ENCODE data around the gene IFI27L1.

Gene IFI27L1

DNA sequence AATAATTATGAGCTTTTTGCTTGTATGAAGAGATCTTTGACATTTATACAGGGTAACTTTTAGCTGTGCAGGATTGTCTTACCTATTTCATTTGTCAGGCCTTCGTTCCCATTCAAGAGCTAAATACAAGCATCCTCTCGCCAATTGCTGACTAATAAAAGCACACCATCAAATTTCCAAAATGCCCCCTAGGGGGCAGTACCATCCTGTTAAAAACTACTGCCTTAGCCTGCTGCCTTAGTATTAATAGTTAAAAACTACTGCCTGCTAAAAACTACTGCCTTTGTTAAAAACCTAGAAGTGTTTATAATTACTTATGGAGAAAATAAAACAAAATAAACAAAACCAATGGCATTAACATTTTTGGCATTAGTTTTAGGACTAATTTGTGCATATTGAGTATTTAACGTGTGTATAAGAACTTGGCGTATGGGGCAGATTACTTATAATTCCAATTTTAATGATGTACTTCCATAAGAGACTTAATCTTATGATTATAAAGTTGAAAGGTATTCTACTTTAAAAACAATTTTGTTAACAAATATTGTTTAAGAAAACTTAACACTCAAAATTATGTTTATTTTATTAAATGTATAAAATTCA lies 51.3 kb downstream of the IFI27L1 start:
- peak; percentile 31 for DNase-seq (ENCODE audit: low read depth, low spot score)

DNA sequence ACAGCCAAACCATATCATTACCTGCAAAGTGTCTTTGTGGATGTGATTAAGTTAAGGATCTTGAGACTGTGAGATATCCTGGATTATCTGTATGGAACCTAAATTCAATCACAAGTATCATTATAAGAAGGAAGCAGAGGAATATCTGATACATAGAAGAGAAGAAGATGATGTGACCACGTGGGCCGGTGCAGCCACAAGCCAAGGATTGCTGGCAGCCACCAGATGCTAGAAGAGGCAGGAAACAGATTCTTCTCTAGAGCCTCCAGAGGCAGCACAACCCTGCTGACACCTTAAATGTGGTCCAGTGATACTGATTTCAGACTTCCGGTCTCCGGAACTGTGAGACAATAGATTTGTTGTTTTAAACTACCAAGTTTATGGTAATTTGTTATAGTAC lies 54.4 kb downstream of the IFI27L1 start:
- no peak for DNase-seq (ENCODE audit: low read depth, low spot score)

DNA sequence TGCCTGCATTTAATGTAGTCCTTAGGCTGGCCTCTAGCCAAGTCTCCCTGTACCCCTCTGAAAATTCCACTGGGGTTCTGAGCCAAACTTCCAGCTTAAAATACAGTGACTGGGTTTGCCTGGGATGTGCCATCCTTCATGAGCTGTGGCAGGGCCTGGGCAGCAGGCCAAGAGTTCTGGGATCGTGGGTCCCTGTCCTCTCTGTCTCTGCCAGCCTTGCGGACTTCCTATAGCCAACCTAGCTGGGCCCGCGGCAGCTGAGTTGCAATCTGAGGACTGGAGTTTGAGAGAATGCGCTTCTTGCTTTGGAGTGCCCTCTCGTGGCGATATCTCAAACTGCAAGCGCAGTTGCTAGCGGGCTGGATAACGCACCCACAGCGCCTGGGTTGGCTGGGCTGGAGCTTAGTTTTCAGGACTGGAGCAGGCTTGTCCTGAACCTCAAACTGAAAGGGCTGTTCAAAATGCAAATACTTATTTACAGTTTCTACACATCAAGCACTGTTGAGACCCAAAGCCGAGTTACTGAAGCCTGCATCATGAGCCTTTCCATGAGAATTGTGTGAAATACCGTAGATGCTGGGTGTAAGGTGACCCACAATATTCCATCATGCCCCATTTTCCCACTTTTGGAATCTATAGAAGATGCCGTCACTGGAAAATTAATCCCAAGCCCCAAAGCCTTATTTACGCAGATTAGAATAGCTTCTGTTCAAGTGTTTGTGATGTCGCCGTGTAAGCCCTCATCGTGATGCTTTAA lies 55.6 kb downstream of the IFI27L1 start:
- DNase-seq (ENCODE audit: low read depth, low spot score) = peak; percentile 70

DNA sequence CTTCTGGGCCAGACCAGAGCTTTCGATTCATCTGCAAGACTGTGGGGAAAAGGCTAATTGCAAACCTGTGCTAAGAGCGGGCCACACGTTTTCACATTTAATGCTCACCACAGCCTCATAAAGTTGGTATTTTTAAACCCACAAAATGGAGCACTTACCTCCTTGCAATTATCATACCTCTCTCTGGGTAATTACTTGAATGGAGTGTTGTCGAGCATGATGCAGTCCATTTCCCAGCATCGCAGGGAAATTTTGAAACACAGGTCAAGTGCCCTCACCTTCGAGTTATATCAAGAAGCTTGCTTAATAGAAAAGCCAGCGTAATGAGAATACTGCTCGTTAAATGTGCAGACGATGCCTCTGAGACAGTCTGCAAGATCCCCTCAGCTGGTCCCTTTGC lies 57.1 kb downstream of the IFI27L1 start:
- no peak for DNase-seq (ENCODE audit: low read depth, low spot score)

DNA sequence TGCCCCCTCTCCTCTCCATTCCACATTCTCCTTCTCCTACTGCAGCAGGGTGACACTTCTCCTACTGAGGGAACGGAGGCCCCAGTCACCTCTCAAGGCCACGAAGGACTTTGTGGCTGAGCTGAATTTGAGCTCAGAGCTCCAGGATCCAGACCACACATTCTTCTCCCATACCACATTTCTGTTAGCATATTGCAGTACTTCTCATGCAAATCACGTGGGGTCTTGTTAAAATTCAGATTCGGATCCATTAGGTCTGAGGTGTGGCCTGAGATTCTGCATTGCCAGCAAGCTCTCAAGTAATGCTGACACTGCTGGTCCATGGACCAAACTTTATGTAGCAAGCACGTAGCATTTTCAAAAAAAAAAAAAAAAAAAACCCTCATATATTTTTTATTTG lies 57.9 kb downstream of the IFI27L1 start:
- DNase-seq (ENCODE audit: low read depth, low spot score) = no peak

DNA sequence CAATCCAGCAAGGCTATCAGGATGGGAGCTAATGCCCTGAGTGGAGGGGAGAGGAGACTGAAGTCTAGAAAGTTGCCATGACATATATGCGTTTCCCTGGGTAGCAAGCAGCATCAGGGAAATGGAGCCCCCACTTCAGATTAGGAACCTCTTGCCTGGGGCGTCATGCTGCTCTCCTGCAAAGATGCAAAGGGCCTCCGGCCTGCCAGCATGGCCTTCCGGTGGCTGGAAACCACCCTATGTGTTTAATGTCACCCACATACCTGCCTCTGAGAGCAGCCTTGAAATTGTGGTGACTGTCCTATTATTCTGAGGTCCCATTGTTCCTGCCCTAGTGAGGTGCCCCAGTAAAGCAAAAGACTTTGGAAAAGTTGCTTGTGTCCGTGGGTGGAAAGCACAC lies 58.3 kb downstream of the IFI27L1 start:
- DNase-seq (ENCODE audit: low read depth, low spot score) = no peak

DNA sequence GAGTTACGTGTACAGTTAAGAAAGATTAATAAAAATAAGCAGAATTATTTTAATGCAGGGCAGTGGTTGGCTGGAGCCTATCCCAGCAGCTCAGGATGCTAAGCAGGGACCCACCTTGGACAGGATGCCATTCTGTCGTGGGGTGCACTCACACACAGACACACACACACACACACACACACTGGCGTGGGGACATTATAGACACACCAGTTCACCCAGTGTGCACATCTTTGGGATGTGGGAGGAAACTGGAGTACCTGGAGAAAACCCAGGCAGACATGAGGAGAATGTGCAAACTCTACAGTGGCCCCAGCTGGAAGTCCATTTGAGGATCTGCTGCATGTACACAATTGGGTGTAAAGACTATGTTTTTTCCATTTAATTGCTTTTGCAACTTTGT lies 61.1 kb downstream of the IFI27L1 start:
- DNase-seq (ENCODE audit: low read depth, low spot score) = no peak

DNA sequence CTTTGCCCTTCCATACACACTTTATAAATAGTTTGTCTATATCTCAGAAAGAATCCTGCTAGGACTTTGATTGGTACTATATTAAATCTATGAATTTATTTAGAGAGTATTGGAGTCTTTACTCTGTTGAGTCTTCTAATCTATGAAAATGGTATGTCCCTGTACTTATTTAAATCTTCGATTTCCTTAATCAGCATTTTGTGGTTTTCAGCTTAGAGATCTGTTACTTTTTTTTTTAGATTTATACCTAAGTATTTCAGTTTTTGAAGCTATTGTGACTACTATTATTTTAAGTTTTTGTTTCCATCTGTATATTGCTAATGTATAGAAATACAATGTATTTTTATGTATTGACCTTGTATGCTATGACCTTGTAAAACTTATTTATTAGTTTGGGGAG lies 61.7 kb downstream of the IFI27L1 start:
- no peak for DNase-seq (ENCODE audit: low read depth, low spot score)

DNA sequence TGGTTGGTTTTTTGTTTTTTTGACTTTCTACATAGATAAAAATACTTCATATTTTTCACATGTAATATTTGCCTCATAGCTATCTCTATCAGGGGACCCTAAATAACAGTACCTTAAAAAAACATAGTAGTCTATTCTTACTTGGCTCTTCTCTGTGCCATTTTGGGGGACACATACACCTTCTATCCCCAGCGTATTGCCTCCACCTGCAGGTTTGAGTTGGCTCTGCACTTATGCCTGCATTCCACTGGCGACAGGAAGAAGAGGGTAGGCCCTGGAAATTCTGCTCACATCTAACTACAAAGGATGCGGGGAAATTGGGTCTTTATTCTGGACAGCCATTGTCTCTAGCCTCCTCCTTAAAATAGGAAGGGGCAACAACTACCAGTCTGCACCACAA lies 62.1 kb downstream of the IFI27L1 start:
- no peak for DNase-seq (ENCODE audit: low read depth, low spot score)

DNA sequence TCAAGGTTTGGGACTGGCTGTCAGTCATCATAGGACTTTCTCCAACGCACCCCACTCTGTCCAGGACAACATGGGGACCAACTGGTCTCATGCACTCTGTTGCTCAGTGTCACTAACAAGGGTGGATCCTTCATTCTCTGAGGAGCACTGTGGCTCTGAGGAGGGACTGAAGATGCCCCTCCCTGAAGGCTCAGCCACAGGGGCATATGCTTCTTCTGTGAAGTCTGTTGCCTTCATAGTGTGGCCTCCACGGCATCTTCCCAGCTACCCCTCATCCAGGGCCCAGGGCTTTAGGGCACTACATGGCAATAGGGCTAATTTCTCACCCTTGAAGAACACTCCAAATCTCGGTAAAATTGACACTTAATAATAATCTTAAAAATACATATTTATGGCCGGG lies 62.6 kb downstream of the IFI27L1 start:
- DNase-seq (ENCODE audit: low read depth, low spot score) = no peak

DNA sequence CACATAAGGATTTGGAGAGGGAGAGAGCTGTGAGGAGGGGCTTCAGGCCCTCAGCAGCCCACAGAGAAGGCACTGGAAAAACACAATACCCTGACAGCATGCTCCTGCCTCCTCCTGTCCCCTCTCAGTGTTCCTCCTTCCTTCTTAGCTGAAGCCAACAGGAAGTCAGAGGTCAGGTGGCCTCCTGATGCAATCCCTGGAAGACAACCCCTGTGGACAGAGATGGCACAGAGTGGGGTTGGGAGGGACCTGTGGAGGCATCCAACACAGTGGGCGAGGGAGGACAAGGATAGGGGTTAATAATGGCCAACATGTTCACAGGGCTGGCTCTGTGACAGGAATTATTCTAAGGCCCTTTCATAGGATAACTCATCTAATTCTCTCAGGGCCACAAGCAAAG lies 63.7 kb downstream of the IFI27L1 start:
- DNase-seq (ENCODE audit: low read depth, low spot score) = no peak

DNA sequence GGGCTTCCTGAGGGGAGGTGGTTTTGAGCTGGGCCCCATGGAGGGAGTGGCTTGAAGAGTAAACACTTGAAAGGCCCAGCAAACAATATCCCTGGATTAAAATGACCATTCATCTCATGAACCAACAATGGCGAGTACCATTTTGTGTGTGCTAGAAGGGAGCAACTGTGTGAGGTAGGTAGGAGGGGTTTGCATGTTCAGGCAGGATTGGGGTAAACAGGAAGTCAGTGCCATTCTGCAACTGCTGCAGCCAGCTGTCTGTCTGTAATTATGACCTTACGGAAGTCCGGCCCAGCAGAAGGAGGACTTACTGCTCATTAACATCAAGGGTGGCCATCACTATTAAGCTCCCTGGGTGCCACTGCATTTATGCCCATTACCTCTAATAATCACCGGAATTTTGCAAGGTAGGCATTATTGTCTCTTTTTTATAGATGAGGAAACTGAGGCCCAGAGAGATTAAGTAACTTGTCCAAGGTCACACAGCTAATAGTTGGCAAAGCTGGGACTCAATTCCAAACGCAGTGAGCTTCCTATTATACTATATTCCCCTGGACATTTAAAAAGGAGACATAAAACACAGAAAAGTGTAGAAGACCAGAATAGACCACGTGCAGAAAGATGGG lies 64.9 kb downstream of the IFI27L1 start:
- no peak for DNase-seq (ENCODE audit: low read depth, low spot score)
